ENCODE measurements around the gene CCDC138. TPM values are rescaled to one million over a fixed set of nuclear protein-coding genes. Genes with fewer than 3 reads are reported as not detected.

The CCDC138 gene
- total and polyA plus RNA-seq, 7 experiments from 2014 or later: 2.7 to 10.5 (median 7.3) TPM

- ChIA-PET POLR2A (no interaction called here), CTCF (no interaction called here)
- ATAC-seq (no peak), DNase-seq (no peak)
- Mint-ChIP-seq H3K4me3 (no peak overlapping the region), H3K4me1 (peaks cover 0 to 6% (median 0%) of the 10 kb centered on the region in 7 donors), H3K27ac (peak overlapping the region in 1 of 9 donors; percentile 12), H3K9me3 (peaks cover 10 to 30% (median 16%) of the 10 kb centered on the region in 11 donors), H3K27me3 (no peaks in the 10 kb centered on the region), H3K36me3 (peaks cover 30 to 56% (median 54%) of the 10 kb centered on the region in 5 donors)
- Histone ChIP-seq H3K27me3 (ENCODE audit: control insufficient read depth in 2 of 2, insufficient read depth in 2 of 2, low read length in 2 of 2) (no peaks in the 10 kb centered on the region), H3K27ac (ENCODE audit: low read depth, low read length) (no peak overlapping the region), H3K4me1 (ENCODE audit: control insufficient read depth in 2 of 2, insufficient read depth in 2 of 2, low read length in 2 of 2) (no peaks in the 10 kb centered on the region), H3K9me3 (ENCODE audit: control insufficient read depth in 2 of 3, low read length in 3 of 3) (peaks cover 0 to 5% (median 4%) of the 10 kb centered on the region in 3 experiments), H3K4me3 (ENCODE audit: low read length) (no peak overlapping the region), H3K36me3 (ENCODE audit: control insufficient read depth in 2 of 3, insufficient read depth in 3 of 3, low read length in 3 of 3) (peaks cover 0 to 5% (median 5%) of the 10 kb centered on the region in 3 experiments)
- intact Hi-C loops (cut with micrococcal nuclease): no loop called here
Measured at GRCh38 chr2:108806371-108807113, 20.0 kb downstream of the CCDC138 start.

GRCh38 chr2:108809936-108810335 lies 23.4 kb downstream of the CCDC138 start:
- intact Hi-C loops (cut with micrococcal nuclease): no loop called here
- Histone ChIP-seq H3K9me3 (ENCODE audit: control insufficient read depth in 2 of 3, low read length in 3 of 3) (peaks cover 0 to 5% (median 4%) of the 10 kb centered on the region in 3 experiments), H3K4me3 (ENCODE audit: low read length) (no peak overlapping the region), H3K27me3 (ENCODE audit: control insufficient read depth in 2 of 2, insufficient read depth in 2 of 2, low read length in 2 of 2) (no peaks in the 10 kb centered on the region), H3K27ac (ENCODE audit: low read depth, low read length) (no peak overlapping the region), H3K4me1 (ENCODE audit: control insufficient read depth in 2 of 2, insufficient read depth in 2 of 2, low read length in 2 of 2) (no peaks in the 10 kb centered on the region), H3K36me3 (ENCODE audit: control insufficient read depth in 2 of 3, insufficient read depth in 3 of 3, low read length in 3 of 3) (peaks cover 0 to 5% (median 5%) of the 10 kb centered on the region in 3 experiments)
- Mint-ChIP-seq H3K4me1 (peaks cover 0 to 6% (median 0%) of the 10 kb centered on the region in 7 donors), H3K27me3 (no peaks in the 10 kb centered on the region), H3K36me3 (peaks cover 33 to 60% (median 57%) of the 10 kb centered on the region in 5 donors), H3K4me3 (no peak overlapping the region), H3K27ac (no peak overlapping the region), H3K9me3 (peaks cover 10 to 30% (median 16%) of the 10 kb centered on the region in 11 donors)
- DNase-seq (no peak), ATAC-seq (no peak)
- ChIA-PET CTCF (interaction anchor here (0.9 kb wide), 1 partner anchor 205 kb away, joined by 3 read pairs; no protein-coding TSS in a partner anchor), POLR2A (no interaction called here)

- Histone ChIP-seq H3K4me1 (ENCODE audit: control insufficient read depth in 2 of 2, insufficient read depth in 2 of 2, low read length in 2 of 2) (no peaks in the 10 kb centered on the region), H3K27me3 (ENCODE audit: control insufficient read depth in 2 of 2, insufficient read depth in 2 of 2, low read length in 2 of 2) (no peaks in the 10 kb centered on the region), H3K36me3 (ENCODE audit: control insufficient read depth in 2 of 3, insufficient read depth in 3 of 3, low read length in 3 of 3) (peaks cover 0 to 5% (median 3%) of the 10 kb centered on the region in 3 experiments), H3K4me3 (ENCODE audit: low read length) (no peak overlapping the region), H3K9me3 (ENCODE audit: control insufficient read depth in 2 of 3, low read length in 3 of 3) (peaks cover 0 to 5% (median 4%) of the 10 kb centered on the region in 3 experiments), H3K27ac (ENCODE audit: low read depth, low read length) (no peak overlapping the region)
- Mint-ChIP-seq H3K27ac (peak overlapping the region in 1 of 9 donors; percentile 63), H3K9me3 (peaks cover 10 to 30% (median 16%) of the 10 kb centered on the region in 11 donors), H3K27me3 (no peaks in the 10 kb centered on the region), H3K4me3 (peak overlapping the region in 1 of 10 donors; percentile 33), H3K4me1 (peaks cover 0 to 6% (median 0%) of the 10 kb centered on the region in 7 donors), H3K36me3 (peaks cover 29 to 64% (median 56%) of the 10 kb centered on the region in 5 donors)
- intact Hi-C loops (cut with micrococcal nuclease): no loop called here
- no peak for ATAC-seq
- ChIA-PET POLR2A (no interaction called here), CTCF (no interaction called here)
- DNase-seq: no peak
Measured at GRCh38 chr2:108810993-108811957, 24.7 kb downstream of the CCDC138 start.

- POLR2A ChIA-PET: no interaction called here
- no peak overlapping the region for H3K4me3 Mint-ChIP-seq
- intact Hi-C loops (cut with micrococcal nuclease): no loop called here
- H3K27ac Mint-ChIP-seq: no peak overlapping the region
- no peak overlapping the region for H3K4me3 ChIP-seq (ENCODE audit: low read length)
- H3K27me3 ChIP-seq (ENCODE audit: control insufficient read depth in 2 of 2, insufficient read depth in 2 of 2, low read length in 2 of 2): no peaks in the 10 kb centered on the region
- H3K4me1 Mint-ChIP-seq: peaks cover 0 to 6% (median 0%) of the 10 kb centered on the region in 7 donors
- peaks cover 21 to 64% (median 47%) of the 10 kb centered on the region in 5 donors for H3K36me3 Mint-ChIP-seq
- CTCF ChIA-PET: no interaction called here
- no peak for ATAC-seq
- DNase-seq: no peak
- H3K9me3 Mint-ChIP-seq: peaks cover 8 to 23% (median 15%) of the 10 kb centered on the region in 11 donors
- no peaks in the 10 kb centered on the region for H3K27me3 Mint-ChIP-seq
- H3K36me3 ChIP-seq (ENCODE audit: control insufficient read depth in 2 of 3, insufficient read depth in 3 of 3, low read length in 3 of 3): peaks cover 0 to 16% (median 2%) of the 10 kb centered on the region in 3 experiments
- no peaks in the 10 kb centered on the region for H3K4me1 ChIP-seq (ENCODE audit: control insufficient read depth in 2 of 2, insufficient read depth in 2 of 2, low read length in 2 of 2)
- H3K27ac ChIP-seq (ENCODE audit: low read depth, low read length): no peak overlapping the region
- peaks cover 0 to 5% (median 4%) of the 10 kb centered on the region in 3 experiments for H3K9me3 ChIP-seq (ENCODE audit: control insufficient read depth in 2 of 3, low read length in 3 of 3)
Measured at GRCh38 chr2:108813732-108814131, 27.2 kb downstream of the CCDC138 start.

- H3K4me1 Mint-ChIP-seq: no peaks in the 10 kb centered on the region
- intact Hi-C loops (cut with micrococcal nuclease): no loop called here
- no peak overlapping the region for H3K27ac ChIP-seq (ENCODE audit: low read depth, low read length)
- H3K4me3 Mint-ChIP-seq: no peak overlapping the region
- peaks cover 0 to 16% (median 3%) of the 10 kb centered on the region in 3 experiments for H3K36me3 ChIP-seq (ENCODE audit: control insufficient read depth in 2 of 3, insufficient read depth in 3 of 3, low read length in 3 of 3)
- no peak overlapping the region for H3K4me3 ChIP-seq (ENCODE audit: low read length)
- H3K27ac Mint-ChIP-seq: no peak overlapping the region
- no peaks in the 10 kb centered on the region for H3K27me3 ChIP-seq (ENCODE audit: control insufficient read depth in 2 of 2, insufficient read depth in 2 of 2, low read length in 2 of 2)
- peaks cover 0 to 17% (median 10%) of the 10 kb centered on the region in 11 donors for H3K9me3 Mint-ChIP-seq
- ATAC-seq (no peak), DNase-seq (no peak)
- H3K4me1 ChIP-seq (ENCODE audit: control insufficient read depth in 2 of 2, insufficient read depth in 2 of 2, low read length in 2 of 2): no peaks in the 10 kb centered on the region
- no peaks in the 10 kb centered on the region for H3K27me3 Mint-ChIP-seq
- peaks cover 0 to 4% (median 0%) of the 10 kb centered on the region in 3 experiments for H3K9me3 ChIP-seq (ENCODE audit: control insufficient read depth in 2 of 3, low read length in 3 of 3)
- peaks cover 9 to 58% (median 33%) of the 10 kb centered on the region in 5 donors for H3K36me3 Mint-ChIP-seq
- POLR2A ChIA-PET: no interaction called here
- CTCF ChIA-PET: no interaction called here
Measured at GRCh38 chr2:108820482-108820881, 33.9 kb downstream of the CCDC138 start.

GRCh38 chr2:108823286-108823685 lies 36.7 kb downstream of the CCDC138 start:
- ChIA-PET CTCF (no interaction called here), POLR2A (no interaction called here)
- Histone ChIP-seq H3K9me3 (ENCODE audit: control insufficient read depth in 2 of 3, low read length in 3 of 3) (peaks cover 0 to 4% (median 0%) of the 10 kb centered on the region in 3 experiments), H3K27ac (ENCODE audit: low read depth, low read length) (no peak overlapping the region), H3K4me1 (ENCODE audit: control insufficient read depth in 2 of 2, insufficient read depth in 2 of 2, low read length in 2 of 2) (no peaks in the 10 kb centered on the region), H3K4me3 (ENCODE audit: low read length) (no peak overlapping the region), H3K27me3 (ENCODE audit: control insufficient read depth in 2 of 2, insufficient read depth in 2 of 2, low read length in 2 of 2) (no peaks in the 10 kb centered on the region), H3K36me3 (ENCODE audit: control insufficient read depth in 2 of 3, insufficient read depth in 3 of 3, low read length in 3 of 3) (peaks cover 0 to 3% (median 0%) of the 10 kb centered on the region in 3 experiments)
- Mint-ChIP-seq H3K36me3 (peaks cover 6 to 46% (median 28%) of the 10 kb centered on the region in 5 donors), H3K27me3 (no peaks in the 10 kb centered on the region), H3K4me1 (no peaks in the 10 kb centered on the region), H3K9me3 (peaks cover 0 to 17% (median 10%) of the 10 kb centered on the region in 11 donors), H3K4me3 (no peak overlapping the region), H3K27ac (no peak overlapping the region)
- ATAC-seq: no peak
- intact Hi-C loops (cut with micrococcal nuclease): no loop called here
- DNase-seq: no peak
